GM06990 (cell line): Measurements from ENCODE around the gene RAPGEF4.

Source experiments
- DNase-seq: peaks from one replicate; pipeline ENCODE4 v3.0.0-alpha.2; 2011; ENCODE audit not compliant: insufficient read length; ENCODE audit errors: extremely low read depth
- H3K27me3 ChIP-seq: replicated peaks from 2 replicates; pipeline ENCODE4 v1.6.0; 2011; ENCODE audit warnings: low read length; ENCODE audit not compliant: control insufficient read depth, insufficient read depth
- H3K36me3 ChIP-seq: 2 replicates; pipeline ENCODE4 v1.5.1; 2011; ENCODE audit warnings: low read length; ENCODE audit not compliant: control insufficient read depth, insufficient read depth
- H3K4me3 ChIP-seq: replicated peaks from 2 replicates; pipeline ENCODE4 v1.5.1; 2011; ENCODE audit warnings: low read depth, mild to moderate bottlenecking, control low read depth, low read length
- CTCF ChIP-seq: IDR thresholded peaks from 2 replicates; pipeline ENCODE4 v1.5.1; 2011; ENCODE audit warnings: low read length, control low read depth, mild to moderate bottlenecking, inconsistent platforms; ENCODE audit not compliant: insufficient read depth, poor library complexity, severe bottlenecking

Gene RAPGEF4

GRCh38 chr2:172821370-172822338, 86.0 kb downstream of the RAPGEF4 start:
- no peaks in the 10 kb centered on the region; the same call in none of the 2 replicates for H3K27me3 ChIP-seq
- no peaks in the 10 kb centered on the region for H3K36me3 ChIP-seq
- H3K4me3 ChIP-seq, result no peak overlapping the region
- DNase-seq, result no peak
- TF ChIP-seq CTCF, result no peak

- Histone ChIP-seq H3K4me3 (no peak overlapping the region), H3K27me3 (no peaks in the 10 kb centered on the region; the same call in none of the 2 replicates), H3K36me3 (no peaks in the 10 kb centered on the region)
- no peak for TF ChIP-seq CTCF
- no peak for DNase-seq
These were observed 86.9 kb downstream of the RAPGEF4 start for GRCh38 chr2:172822585-172822984.

GRCh38 chr2:172823261-172823850, 87.7 kb downstream of the RAPGEF4 start:
- no peak overlapping the region for H3K4me3 ChIP-seq
- H3K27me3 ChIP-seq, result no peaks in the 10 kb centered on the region; the same call in none of the 2 replicates
- H3K36me3 ChIP-seq, result no peaks in the 10 kb centered on the region
- DNase-seq, result no peak
- no peak for TF ChIP-seq CTCF

- H3K27me3 ChIP-seq, result no peaks in the 10 kb centered on the region; the same call in none of the 2 replicates
- no peak overlapping the region for H3K4me3 ChIP-seq
- DNase-seq, result no peak
- no peak for TF ChIP-seq CTCF
- H3K36me3 ChIP-seq, result no peaks in the 10 kb centered on the region
These were observed 90.9 kb downstream of the RAPGEF4 start for GRCh38 chr2:172826522-172826921.

- no peak overlapping the region for H3K4me3 ChIP-seq
- no peak for DNase-seq
- no peak for TF ChIP-seq CTCF
- no peaks in the 10 kb centered on the region for H3K27me3 ChIP-seq
- no peaks in the 10 kb centered on the region for H3K36me3 ChIP-seq
These were observed 93.6 kb downstream of the RAPGEF4 start for GRCh38 chr2:172829229-172829628.
